ENCODE results near the gene DGUOK. TPM values are rescaled to one million over a fixed set of nuclear protein-coding genes. Genes with fewer than 3 reads are reported as not detected.
"Not testable (repeated sequence)": the region's sequence is repeated elsewhere in the genome, so short reads cannot be mapped to it uniquely, and the experiment has no call there.

The DGUOK gene
- polyA plus RNA-seq, 1 donor (not counting 4 experiments of a cell fraction or from before 2014, with no cell fraction given): 102 TPM

- Histone ChIP-seq H3K9me1 (ENCODE audit: control insufficient read depth, extremely low read depth, insufficient read depth, low read length) (no peaks in the 10 kb centered on the region), H3K4me2 (ENCODE audit: control insufficient read depth, extremely low read depth, insufficient read depth, low read depth, low read length) (no peak overlapping the region), H3K36me3 (ENCODE audit: control insufficient read depth in 2 of 2, extremely low read depth in 1 of 2, insufficient read depth in 2 of 2, low read length in 2 of 2) (no peaks in the 10 kb centered on the region), H3K9me3 (ENCODE audit: control insufficient read depth, low read depth, low read length) (no peaks in the 10 kb centered on the region), H3K4me1 (ENCODE audit: control insufficient read depth, extremely low read depth, insufficient read depth, low read length) (no peaks in the 10 kb centered on the region), H3K27me3 (ENCODE audit: control insufficient read depth, extremely low read depth, insufficient read depth, low read length) (no peaks in the 10 kb centered on the region), H2AFZ (ENCODE audit: control insufficient read depth, low read length) (no peak overlapping the region), H4K20me1 (ENCODE audit: control insufficient read depth, extremely low read depth, insufficient read depth, low read length) (no peaks in the 10 kb centered on the region), H3K79me2 (ENCODE audit: control insufficient read depth, insufficient read depth, low read length) (no peaks in the 10 kb centered on the region), H3K4me3 (ENCODE audit: control insufficient read depth in 2 of 3, extremely low read depth in 1 of 3, insufficient read depth in 2 of 3, low read depth in 1 of 3, low read length in 3 of 3) (no peak overlapping the region), H3K27ac (ENCODE audit: control insufficient read depth, insufficient read depth, low read length) (no peak overlapping the region), H3K9ac (ENCODE audit: control insufficient read depth, extremely low read depth, insufficient read depth, low read length) (no peak overlapping the region)
- no peak for TF ChIP-seq EZH2 (IDR thresholded peaks at IDR 0.05; ENCODE audit: low read length)
- no peak for TF ChIP-seq CTCF (optimal IDR thresholded peaks at IDR 0.05 in 1 of 3, IDR thresholded peaks at IDR 0.05 in 1 of 3, conservative IDR thresholded peaks at IDR 0.05 in 1 of 3; ENCODE audit: extremely low read depth in 1 of 3, insufficient read depth in 2 of 3, low read length in 3 of 3)
- FAIRE-seq (no peak), DNase-seq (ENCODE audit: low read depth, low spot score) (no peak)
- dilution Hi-C loops (cut with MboI; ENCODE audit: extremely low pct_ligation_motif_present, low sequenced_read_pairs): no loop called here
These were observed 24.4 kb upstream of the DGUOK start for GRCh38 chr2:73902284-73902683.

GRCh38 chr2:73903313-73903712, 23.4 kb upstream of the DGUOK start:
- Histone ChIP-seq H3K9ac (ENCODE audit: control insufficient read depth, extremely low read depth, insufficient read depth, low read length) (no peak overlapping the region), H3K4me1 (ENCODE audit: control insufficient read depth, extremely low read depth, insufficient read depth, low read length) (no peaks in the 10 kb centered on the region), H3K27me3 (ENCODE audit: control insufficient read depth, extremely low read depth, insufficient read depth, low read length) (no peaks in the 10 kb centered on the region), H3K79me2 (ENCODE audit: control insufficient read depth, insufficient read depth, low read length) (no peaks in the 10 kb centered on the region), H3K4me2 (ENCODE audit: control insufficient read depth, extremely low read depth, insufficient read depth, low read depth, low read length) (no peak overlapping the region), H2AFZ (ENCODE audit: control insufficient read depth, low read length) (no peak overlapping the region), H3K4me3 (ENCODE audit: control insufficient read depth in 2 of 3, extremely low read depth in 1 of 3, insufficient read depth in 2 of 3, low read depth in 1 of 3, low read length in 3 of 3) (no peak overlapping the region), H3K27ac (ENCODE audit: control insufficient read depth, insufficient read depth, low read length) (no peak overlapping the region), H3K36me3 (ENCODE audit: control insufficient read depth in 2 of 2, extremely low read depth in 1 of 2, insufficient read depth in 2 of 2, low read length in 2 of 2) (no peaks in the 10 kb centered on the region), H4K20me1 (ENCODE audit: control insufficient read depth, extremely low read depth, insufficient read depth, low read length) (no peaks in the 10 kb centered on the region), H3K9me3 (ENCODE audit: control insufficient read depth, low read depth, low read length) (no peaks in the 10 kb centered on the region), H3K9me1 (ENCODE audit: control insufficient read depth, extremely low read depth, insufficient read depth, low read length) (no peaks in the 10 kb centered on the region)
- FAIRE-seq: no peak
- dilution Hi-C loops (cut with MboI; ENCODE audit: extremely low pct_ligation_motif_present, low sequenced_read_pairs): no loop called here
- no peak for DNase-seq (ENCODE audit: low read depth, low spot score)
- no peak for TF ChIP-seq CTCF (optimal IDR thresholded peaks at IDR 0.05 in 1 of 3, IDR thresholded peaks at IDR 0.05 in 1 of 3, conservative IDR thresholded peaks at IDR 0.05 in 1 of 3; ENCODE audit: extremely low read depth in 1 of 3, insufficient read depth in 2 of 3, low read length in 3 of 3)
- no peak for TF ChIP-seq EZH2 (IDR thresholded peaks at IDR 0.05; ENCODE audit: low read length)

GRCh38 chr2:73903949-73904613, 22.6 kb upstream of the DGUOK start:
- dilution Hi-C loops (cut with MboI; ENCODE audit: extremely low pct_ligation_motif_present, low sequenced_read_pairs); H3K27ac ChIP-seq (ENCODE audit: control insufficient read depth, insufficient read depth, low read length); FAIRE-seq; H3K4me1 ChIP-seq (ENCODE audit: control insufficient read depth, extremely low read depth, insufficient read depth, low read length); DNase-seq (ENCODE audit: low read depth, low spot score); H3K27me3 ChIP-seq (ENCODE audit: control insufficient read depth, extremely low read depth, insufficient read depth, low read length); H4K20me1 ChIP-seq (ENCODE audit: control insufficient read depth, extremely low read depth, insufficient read depth, low read length); H3K4me2 ChIP-seq (ENCODE audit: control insufficient read depth, extremely low read depth, insufficient read depth, low read depth, low read length); H3K9me3 ChIP-seq (ENCODE audit: control insufficient read depth, low read depth, low read length); H3K36me3 ChIP-seq (ENCODE audit: control insufficient read depth in 2 of 2, extremely low read depth in 1 of 2, insufficient read depth in 2 of 2, low read length in 2 of 2); H3K9ac ChIP-seq (ENCODE audit: control insufficient read depth, extremely low read depth, insufficient read depth, low read length); H3K9me1 ChIP-seq (ENCODE audit: control insufficient read depth, extremely low read depth, insufficient read depth, low read length); H3K4me3 ChIP-seq (ENCODE audit: control insufficient read depth in 2 of 3, extremely low read depth in 1 of 3, insufficient read depth in 2 of 3, low read depth in 1 of 3, low read length in 3 of 3); H3K79me2 ChIP-seq (ENCODE audit: control insufficient read depth, insufficient read depth, low read length); H2AFZ ChIP-seq (ENCODE audit: control insufficient read depth, low read length): not testable (repeated sequence)
